ENCODE data around the gene UBE2D2. TPM values are rescaled to one million over a fixed set of nuclear protein-coding genes. Genes with fewer than 3 reads are reported as not detected.

Gene UBE2D2
- total and polyA plus RNA-seq, 4 donors: 84.1 to 97.8 (median 91.2) TPM

DNA sequence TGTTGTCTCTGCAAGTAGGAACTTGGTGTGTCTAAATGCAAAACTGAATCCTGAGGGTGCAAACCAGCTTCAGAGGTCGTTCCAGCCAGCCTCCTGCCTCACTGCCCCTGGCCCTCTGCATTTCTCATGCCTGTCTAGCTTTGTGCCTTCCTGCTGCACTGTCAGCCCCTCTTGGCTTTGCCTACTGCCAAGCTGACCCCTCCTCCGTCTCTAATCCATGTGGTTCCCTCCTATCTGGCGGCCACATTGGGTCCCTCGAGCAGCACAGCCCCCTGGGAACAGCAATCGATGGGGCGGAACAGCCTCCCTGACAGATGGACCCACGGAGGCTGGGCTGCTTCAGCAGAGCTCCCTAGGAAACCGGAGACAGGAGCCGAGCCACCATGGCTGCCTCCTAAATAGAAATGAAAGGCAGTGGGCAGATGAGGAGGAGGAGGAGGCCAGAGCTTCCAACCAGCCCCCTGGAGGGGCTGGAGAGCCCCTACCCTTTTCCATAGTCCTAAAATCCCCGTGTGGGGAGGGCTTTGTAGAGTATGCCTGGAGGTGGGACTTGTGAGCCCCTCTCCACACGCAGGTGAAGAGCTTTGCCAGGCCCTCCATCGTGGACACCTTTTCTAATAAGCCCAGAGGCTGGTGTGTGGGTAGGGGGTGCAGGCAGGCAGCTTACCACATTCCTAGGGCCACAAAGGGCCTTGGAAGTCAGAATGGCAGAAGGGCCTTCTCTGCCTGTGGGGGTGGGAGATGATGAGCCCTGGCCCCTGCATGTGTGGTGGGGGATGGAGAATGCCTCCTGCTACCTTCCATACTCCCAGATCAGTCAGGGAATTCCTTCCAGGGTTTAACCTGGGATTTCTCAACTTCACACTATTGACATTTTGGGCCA lies 77.8 kb downstream of the UBE2D2 start:
- Histone ChIP-seq H3K27ac (ENCODE audit: low read depth in 1 of 2, low read length in 1 of 2) (peak overlapping the region; percentile 85 to 88), H3K4me3 (no peak overlapping the region), H3K36me3 (ENCODE audit: control insufficient read depth in 4 of 4, insufficient read depth in 4 of 4, low read length in 4 of 4) (no peaks in the 10 kb centered on the region), H3K9me3 (ENCODE audit: control insufficient read depth in 4 of 4, insufficient read depth in 3 of 4, low read length in 3 of 4) (no peaks in the 10 kb centered on the region), H3K9ac (ENCODE audit: insufficient read depth in 1 of 2, low read length in 2 of 2) (no peak overlapping the region), H3K27me3 (ENCODE audit: control insufficient read depth in 3 of 3, insufficient read depth in 3 of 3, low read length in 2 of 3) (no peaks in the 10 kb centered on the region), H3K4me1 (ENCODE audit: control insufficient read depth in 5 of 5, insufficient read depth in 5 of 5, low read length in 5 of 5) (peaks cover 5 to 58% (median 23%) of the 10 kb centered on the region in 5 donors)
- ATAC-seq (ENCODE audit: insufficient read depth, low FRiP score) (no peak), DNase-seq (no peak)
- WGBS, 2 donors: 78 to 83% methylated on average over 12 of the region's 12 CpGs
- TF ChIP-seq, protein P1, sequence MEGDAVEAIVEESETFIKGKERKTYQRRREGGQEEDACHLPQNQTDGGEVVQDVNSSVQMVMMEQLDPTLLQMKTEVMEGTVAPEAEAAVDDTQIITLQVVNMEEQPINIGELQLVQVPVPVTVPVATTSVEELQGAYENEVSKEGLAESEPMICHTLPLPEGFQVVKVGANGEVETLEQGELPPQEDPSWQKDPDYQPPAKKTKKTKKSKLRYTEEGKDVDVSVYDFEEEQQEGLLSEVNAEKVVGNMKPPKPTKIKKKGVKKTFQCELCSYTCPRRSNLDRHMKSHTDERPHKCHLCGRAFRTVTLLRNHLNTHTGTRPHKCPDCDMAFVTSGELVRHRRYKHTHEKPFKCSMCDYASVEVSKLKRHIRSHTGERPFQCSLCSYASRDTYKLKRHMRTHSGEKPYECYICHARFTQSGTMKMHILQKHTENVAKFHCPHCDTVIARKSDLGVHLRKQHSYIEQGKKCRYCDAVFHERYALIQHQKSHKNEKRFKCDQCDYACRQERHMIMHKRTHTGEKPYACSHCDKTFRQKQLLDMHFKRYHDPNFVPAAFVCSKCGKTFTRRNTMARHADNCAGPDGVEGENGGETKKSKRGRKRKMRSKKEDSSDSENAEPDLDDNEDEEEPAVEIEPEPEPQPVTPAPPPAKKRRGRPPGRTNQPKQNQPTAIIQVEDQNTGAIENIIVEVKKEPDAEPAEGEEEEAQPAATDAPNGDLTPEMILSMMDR (IDR thresholded peaks at IDR 0.05; ENCODE audit: control extremely low read depth, extremely low read depth): no peak

DNA sequence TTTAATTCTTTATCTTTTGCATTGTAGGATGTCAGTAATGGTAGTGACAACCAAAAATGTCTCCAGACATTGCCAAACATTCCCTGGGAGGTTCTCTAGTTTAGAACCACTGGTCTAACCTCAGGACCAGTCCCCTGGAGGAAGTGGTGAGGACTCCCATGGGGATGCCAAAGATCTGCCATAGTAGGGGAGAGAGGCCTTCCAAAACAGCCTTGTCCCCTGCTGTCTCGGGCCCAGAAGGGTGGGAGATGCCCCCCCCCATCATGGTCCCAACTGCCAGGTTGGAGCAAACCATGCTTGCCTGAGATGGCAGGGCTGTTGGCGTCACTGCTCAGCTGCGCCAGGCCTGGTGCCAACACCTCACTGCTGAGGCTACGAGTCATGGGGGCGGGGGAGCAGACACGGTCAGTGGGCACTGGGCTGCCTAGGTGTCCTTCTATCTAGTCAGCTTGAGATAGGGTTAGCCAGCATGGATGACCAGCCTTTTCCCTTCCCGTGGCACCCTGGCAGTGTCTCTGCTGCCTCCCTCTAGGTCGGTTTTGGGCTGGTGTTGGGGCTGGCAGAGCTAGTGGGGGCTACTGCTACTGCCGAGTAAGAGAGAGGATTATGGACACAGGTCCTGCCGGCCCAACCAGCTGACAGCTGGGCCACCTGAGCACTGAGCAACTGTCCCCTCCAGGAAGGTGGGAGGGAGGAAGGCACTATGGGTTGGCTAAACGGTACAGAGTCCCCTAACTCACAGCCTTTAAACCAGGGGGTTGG lies 78.7 kb downstream of the UBE2D2 start:
- peaks cover 5 to 64% (median 23%) of the 10 kb centered on the region in 5 donors for H3K4me1 ChIP-seq (ENCODE audit: control insufficient read depth in 5 of 5, insufficient read depth in 5 of 5, low read length in 5 of 5)
- no peak overlapping the region for H3K27ac ChIP-seq (ENCODE audit: low read depth in 1 of 2, low read length in 1 of 2)
- 82 to 84% methylated on average over 11 of the region's 11 CpGs for WGBS, 2 donors
- no peak overlapping the region for H3K9ac ChIP-seq (ENCODE audit: insufficient read depth in 1 of 2, low read length in 2 of 2)
- no peaks in the 10 kb centered on the region for H3K9me3 ChIP-seq (ENCODE audit: control insufficient read depth in 4 of 4, insufficient read depth in 3 of 4, low read length in 3 of 4)
- DNase-seq (no peak), ATAC-seq (ENCODE audit: insufficient read depth, low FRiP score) (no peak)
- H3K36me3 ChIP-seq (ENCODE audit: control insufficient read depth in 4 of 4, insufficient read depth in 4 of 4, low read length in 4 of 4): no peaks in the 10 kb centered on the region
- H3K27me3 ChIP-seq (ENCODE audit: control insufficient read depth in 3 of 3, insufficient read depth in 3 of 3, low read length in 2 of 3): no peaks in the 10 kb centered on the region
- H3K4me3 ChIP-seq: no peak overlapping the region
- TF ChIP-seq, protein P1 (IDR thresholded peaks at IDR 0.05; ENCODE audit: control extremely low read depth, extremely low read depth): no peak

DNA sequence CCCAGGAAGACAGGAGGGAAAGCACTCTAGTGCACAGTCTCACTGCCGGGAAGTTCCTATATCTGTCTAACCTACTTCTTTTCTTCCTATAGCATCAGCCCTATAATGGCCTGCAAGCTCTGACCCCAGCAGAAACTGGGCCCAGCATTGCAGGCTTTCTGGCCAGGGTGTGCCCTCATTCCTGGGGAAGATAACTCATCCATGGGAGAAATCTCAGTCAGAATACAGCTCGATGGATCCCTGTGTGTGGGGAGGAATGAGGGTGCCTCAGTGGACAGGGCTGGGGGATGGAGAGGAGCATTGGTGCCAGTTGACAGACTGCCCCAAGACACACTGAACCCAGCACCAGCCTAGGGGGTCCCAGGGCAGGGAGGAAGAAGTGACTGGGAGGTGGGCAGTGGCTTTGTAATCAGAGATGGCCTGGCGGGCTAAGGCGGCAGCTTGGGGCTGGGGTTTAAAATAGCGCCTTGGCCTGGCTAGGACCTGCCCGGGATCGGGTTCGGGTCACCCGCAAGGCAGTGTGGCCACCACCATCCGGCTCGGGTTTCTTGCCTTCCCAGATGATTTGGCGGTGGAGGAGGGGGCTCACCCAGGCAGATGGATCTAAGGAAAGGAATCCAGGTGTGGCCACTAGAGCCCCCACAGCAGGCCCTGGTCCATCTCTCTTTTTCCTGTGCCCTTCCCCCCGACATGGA lies 79.4 kb downstream of the UBE2D2 start:
- WGBS, 2 donors: 93 to 98% methylated on average over 13 of the region's 13 CpGs
- H3K9ac ChIP-seq (ENCODE audit: insufficient read depth in 1 of 2, low read length in 2 of 2): no peak overlapping the region
- no peak overlapping the region for H3K27ac ChIP-seq (ENCODE audit: low read depth in 1 of 2, low read length in 1 of 2)
- TF ChIP-seq, protein P1 (IDR thresholded peaks at IDR 0.05; ENCODE audit: control extremely low read depth, extremely low read depth): no peak
- no peaks in the 10 kb centered on the region for H3K36me3 ChIP-seq (ENCODE audit: control insufficient read depth in 4 of 4, insufficient read depth in 4 of 4, low read length in 4 of 4)
- DNase-seq (no peak), ATAC-seq (ENCODE audit: insufficient read depth, low FRiP score) (no peak)
- H3K4me1 ChIP-seq (ENCODE audit: control insufficient read depth in 5 of 5, insufficient read depth in 5 of 5, low read length in 5 of 5): peaks cover 5 to 58% (median 23%) of the 10 kb centered on the region in 5 donors
- no peaks in the 10 kb centered on the region for H3K27me3 ChIP-seq (ENCODE audit: control insufficient read depth in 3 of 3, insufficient read depth in 3 of 3, low read length in 2 of 3)
- H3K9me3 ChIP-seq (ENCODE audit: control insufficient read depth in 4 of 4, insufficient read depth in 3 of 4, low read length in 3 of 4): no peaks in the 10 kb centered on the region
- H3K4me3 ChIP-seq: no peak overlapping the region

All from lung (tissue), 12 donors.